GM18873 (cell line): ENCODE data around the gene TRIL.

ENCODE experiments used
- ATAC-seq: cut with Tn5 transposase; IDR thresholded peaks from one replicate; pipeline ENCODE4 v1.9.1; 2021; ENCODE audit warnings: mild to moderate bottlenecking, moderate library complexity, moderate number of reproducible peaks; ENCODE audit not compliant: unreplicated experiment, low FRiP score

Gene TRIL

DNA sequence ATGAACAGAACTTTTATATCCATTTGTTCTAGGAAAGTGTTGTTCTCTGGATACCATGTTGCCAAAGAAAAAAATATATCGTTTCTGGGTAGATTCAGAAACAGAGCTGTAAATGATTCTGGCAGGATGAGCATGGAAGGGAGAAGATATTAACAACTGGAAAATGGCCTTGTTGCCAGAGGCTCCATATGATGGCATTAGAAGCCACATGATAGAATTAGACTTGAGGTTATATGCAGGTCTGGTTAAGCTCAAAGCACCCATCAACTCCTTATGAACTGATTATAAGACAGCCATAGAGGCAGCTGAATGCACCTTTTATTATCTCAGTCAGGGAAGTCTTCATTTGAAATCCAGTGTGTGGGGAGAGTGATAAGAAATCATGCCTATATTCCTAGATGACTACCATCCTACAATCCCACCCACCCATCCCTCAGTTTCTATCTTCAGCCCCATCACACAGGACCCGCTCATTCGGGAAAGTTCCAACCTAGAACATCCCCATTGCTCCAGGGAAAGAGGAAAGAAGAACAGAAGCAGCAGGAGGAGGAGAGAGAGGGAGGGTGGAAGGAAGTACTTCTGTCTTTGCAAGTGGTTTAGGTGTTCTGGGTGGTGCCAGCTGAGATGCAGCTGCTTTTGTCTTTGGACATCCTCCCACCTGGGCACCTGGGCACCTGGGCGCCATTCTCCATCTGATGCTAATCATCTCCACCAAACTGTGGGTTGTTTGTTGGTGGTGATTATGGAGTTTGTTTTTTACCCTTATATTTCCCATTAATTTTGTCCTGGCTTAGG, 25.5 kb upstream of the TRIL start:
- no peak for ATAC-seq

GRCh38 chr7:28981161-28981465, 23.0 kb upstream of the TRIL start:
- ATAC-seq: no peak

DNA sequence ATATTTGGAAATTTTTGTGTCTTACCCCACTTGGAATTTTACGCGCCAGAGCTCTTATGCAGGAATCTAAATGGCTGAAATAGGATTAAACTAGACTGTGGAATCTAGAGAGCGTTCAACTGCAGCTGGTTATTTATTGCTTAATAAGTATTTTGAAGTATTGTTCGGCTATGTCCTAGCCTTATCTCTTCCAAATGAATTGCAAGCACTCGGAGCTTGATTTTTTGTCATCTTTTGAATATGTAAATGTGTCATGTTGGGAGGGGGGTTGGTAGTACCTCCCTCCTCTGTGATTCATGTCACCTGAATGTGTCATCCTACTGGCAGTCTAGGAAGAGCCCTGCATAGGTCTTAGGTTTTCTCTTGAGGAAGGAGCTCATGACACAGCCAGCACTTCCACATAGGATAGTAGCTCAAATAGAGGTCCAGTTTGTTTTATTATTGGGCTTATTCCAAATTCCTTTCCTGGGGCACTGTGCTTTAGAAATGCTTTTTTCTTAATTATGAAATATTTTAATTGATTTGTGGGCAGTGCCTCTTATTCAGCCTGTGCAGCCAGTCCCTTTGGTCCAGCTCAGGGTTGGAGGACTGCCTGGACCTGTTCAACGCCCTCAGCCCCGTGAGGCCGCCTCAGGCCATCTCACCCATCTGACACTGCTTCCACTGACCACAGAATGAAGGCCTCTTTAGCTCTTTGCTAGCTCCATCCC, 22.5 kb upstream of the TRIL start:
- ATAC-seq: no peak

GRCh38 chr7:28979776-28980175, 21.6 kb upstream of the TRIL start:
- no peak for ATAC-seq

DNA sequence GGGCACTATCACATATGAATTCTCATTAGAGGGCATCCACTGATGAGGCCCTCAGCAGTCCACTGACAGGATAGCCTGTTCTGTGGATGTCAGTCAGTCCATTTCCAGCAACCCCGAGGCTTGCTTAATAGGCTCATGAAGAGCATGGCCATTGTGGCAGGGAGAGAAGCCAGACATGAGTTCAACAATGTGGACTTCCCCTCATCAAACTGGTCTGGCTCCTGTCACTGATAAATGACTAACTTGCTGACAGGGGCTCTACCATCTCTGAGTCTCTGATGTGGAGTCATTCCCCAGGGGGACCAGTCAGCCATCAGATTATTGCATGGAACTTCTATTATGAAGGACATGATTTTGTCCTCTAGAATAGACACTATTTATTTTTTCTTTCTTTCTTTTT, 19.8 kb upstream of the TRIL start:
- no peak for ATAC-seq

- ATAC-seq: no peak
These were observed 17.9 kb upstream of the TRIL start for GRCh38 chr7:28976022-28976421.

- ATAC-seq: no peak
These were observed 15.5 kb upstream of the TRIL start for GRCh38 chr7:28973591-28973990.

GRCh38 chr7:28964056-28964455, 5.9 kb upstream of the TRIL start:
- no peak for ATAC-seq

- ATAC-seq: no peak
These were observed 3.8 kb upstream of the TRIL start for GRCh38 chr7:28961972-28962371.

GRCh38 chr7:28960071-28960840, 2.1 kb upstream of the TRIL start:
- ATAC-seq: no peak

DNA sequence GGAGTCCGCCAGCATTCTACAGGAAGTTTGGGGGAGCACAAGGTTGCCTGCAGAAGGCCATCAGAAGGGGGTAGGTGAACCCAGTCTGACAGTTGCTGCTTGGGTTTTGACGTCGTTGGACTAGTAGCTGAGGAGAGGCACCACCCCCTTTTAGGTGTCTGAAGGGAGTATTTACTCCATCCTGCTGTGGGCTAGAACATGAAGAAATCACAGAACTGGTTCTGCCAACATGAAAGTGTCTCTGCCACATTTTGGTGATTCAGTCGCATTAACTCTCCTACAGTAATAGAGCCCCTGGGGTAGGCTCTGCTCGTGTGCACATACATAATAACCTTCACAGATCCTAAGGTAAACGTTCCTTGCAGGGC, 834 bp upstream of the TRIL start:
- no peak for ATAC-seq

DNA sequence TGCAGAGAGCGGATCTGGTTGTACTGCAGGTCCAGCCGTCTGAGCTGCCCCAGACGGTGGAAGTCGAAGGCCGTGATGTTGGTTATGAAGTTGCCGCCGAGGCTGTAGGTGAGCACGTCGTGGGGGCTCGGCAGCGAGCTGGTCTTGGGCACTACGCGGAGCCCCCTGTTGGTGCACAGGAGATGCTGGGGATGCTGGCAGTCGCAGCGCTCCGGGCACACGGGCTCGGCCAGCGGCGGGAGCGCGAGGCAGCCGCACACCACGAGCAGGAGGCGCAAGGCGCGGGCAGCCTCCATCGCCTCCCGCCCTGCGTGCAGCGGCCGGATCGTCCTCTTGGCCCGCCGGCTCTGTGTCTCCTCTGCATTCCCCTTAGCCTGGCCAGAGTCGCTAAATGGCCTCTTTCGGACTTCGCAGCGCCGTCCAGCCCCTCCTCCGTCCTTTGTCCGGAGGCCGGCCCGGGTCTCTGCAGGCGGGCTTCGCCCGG, 337 bp downstream of the TRIL start:
- no peak for ATAC-seq

DNA sequence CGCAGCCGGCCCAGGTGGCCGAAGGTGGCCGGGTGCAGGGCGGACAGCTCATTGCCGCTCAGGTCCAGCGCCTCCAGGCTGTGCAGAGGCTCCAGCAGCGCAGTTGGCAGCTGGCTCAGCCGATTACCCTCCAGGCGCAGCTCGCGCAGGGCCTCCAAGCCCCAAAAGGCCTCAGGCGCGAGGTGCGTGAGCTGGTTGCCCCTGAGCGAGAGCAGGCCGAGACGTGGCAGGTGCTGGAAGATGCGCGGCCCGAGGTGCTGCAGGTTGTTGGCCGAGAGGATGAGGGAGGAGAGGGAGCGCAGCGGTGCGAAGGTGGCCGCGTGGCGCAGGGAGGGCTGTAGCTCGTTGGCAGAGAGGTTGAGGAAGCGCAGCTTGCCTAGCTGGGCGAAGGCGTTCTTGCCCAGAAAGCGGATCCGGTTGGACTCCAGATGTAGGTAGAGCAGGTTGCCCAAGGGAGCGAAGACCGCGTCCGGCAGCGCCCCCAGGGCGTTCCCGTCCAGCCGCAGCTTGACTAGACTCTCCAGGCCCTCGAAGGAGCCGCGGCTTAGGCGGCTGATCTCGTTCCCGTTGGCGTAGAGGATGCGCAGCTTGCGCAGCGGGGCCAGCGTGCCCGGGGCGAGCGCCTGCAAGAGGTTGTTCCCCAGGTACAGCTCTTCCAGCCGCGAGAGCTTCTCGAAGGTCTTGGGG, 923 bp downstream of the TRIL start:
- ATAC-seq: no peak

GRCh38 chr7:28956608-28957063, 1.5 kb downstream of the TRIL start:
- ATAC-seq: no peak

GRCh38 chr7:28955718-28956607, 2.2 kb downstream of the TRIL start:
- no peak for ATAC-seq

- ATAC-seq: no peak
These were observed 2.8 kb downstream of the TRIL start for GRCh38 chr7:28955356-28955717.

DNA sequence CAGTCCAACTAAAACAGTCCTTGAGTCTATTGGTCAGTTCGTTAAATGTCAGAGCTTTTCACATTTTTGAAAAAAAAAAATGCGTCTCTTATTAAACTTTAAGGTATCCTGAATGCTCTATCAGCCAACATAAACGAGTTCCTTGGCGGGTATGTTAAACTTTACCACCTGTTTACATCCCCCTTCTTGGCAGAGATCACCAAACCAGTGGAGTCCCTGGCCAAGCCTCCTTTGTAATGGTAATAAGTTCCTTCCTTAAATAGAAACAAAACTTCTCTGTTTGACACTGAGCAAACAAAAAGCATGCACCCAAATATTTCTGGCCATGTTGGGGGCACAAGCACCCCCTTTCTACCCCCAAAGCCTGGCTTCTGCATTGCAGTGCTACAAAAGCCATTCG, 3.2 kb downstream of the TRIL start:
- ATAC-seq: no peak

DNA sequence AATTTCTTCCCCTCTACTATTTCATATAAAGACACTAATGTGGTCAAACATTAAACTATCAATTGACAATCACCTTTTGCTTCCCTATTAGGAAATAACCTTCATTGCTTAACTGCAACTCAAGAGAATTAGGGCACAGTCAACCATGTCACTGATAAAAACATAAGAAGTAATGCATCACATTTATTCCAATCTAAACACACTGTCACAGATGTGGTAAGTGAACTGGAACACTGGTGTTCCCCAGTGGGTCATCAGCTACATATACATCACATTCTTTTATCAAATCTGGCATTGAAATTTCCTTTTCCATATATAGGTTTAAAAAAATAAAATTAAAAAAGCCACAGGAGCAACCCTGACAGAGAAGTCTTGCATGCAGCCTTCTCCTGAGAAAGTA, 3.7 kb downstream of the TRIL start:
- ATAC-seq: no peak

DNA sequence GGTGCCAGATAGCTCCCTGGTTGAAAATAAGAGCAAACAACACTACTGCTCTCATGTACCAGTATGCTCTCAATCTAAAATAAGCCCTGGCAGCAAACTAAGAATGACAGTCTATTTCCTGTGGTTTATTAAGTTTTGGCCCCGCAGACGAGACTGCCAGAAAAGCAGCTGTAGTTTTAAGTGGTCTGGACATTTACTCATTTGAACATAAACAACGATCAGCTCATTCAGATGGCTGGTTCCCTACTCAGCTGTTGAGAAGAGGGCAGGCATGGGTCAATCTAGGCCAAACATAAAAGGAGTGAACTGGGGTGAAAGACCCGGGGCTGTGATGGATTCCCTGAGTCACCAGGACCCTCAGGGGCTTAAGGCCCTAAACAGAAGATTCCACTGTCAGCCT, 4.5 kb downstream of the TRIL start:
- no peak for ATAC-seq

DNA sequence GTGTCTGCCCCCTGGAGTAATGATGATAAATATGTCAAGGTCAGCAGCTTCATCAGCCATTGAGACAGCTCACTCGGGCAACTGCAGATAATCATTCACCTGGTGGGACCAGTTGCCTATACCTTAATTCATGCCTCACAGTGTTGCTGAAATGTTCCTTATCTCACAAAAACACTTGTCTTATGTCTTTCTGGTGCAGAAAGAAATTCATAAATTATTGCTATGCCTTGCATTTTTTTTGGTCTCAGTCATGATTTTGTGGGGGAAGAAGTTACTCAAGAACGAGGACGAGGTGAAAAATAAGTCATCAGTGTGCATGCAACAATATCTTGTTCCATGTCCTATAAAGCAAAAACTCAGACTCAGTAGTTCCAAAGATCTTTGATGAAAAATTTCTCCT, 16.0 kb downstream of the TRIL start:
- no peak for ATAC-seq
